Thymus (tissue), 11 donors: ENCODE measurements around the gene NOTCH2. TPM values are rescaled to one million over a fixed set of nuclear protein-coding genes. Genes with fewer than 3 reads are reported as not detected.
"Not testable (repeated sequence)": the region's sequence is repeated elsewhere in the genome, so short reads cannot be mapped to it uniquely, and the experiment has no call there.

ENCODE experiments used
- DNase-seq, 9 donors: peaks; one replicate each; pipeline ENCODE4 v3.0.0-alpha.2; 2013; ENCODE audit warnings: low spot score in 9 of 9, low read depth in 6 of 9, missing footprints in 1 of 9
- H3K27ac ChIP-seq, 2 donors: one replicate each; pipeline ENCODE4 v1.5.1; 2013; ENCODE audit warnings: control low read depth in 1 of 2, low read depth in 1 of 2, low read length in 1 of 2, mild to moderate bottlenecking in 1 of 2, moderate library complexity in 1 of 2
- H3K27me3 ChIP-seq, 2 donors: one replicate each; pipeline ENCODE4 v1.5.1; 2013; ENCODE audit warnings: low read length in 1 of 2; ENCODE audit not compliant: control insufficient read depth in 2 of 2, insufficient read depth in 1 of 2
- H3K36me3 ChIP-seq, 2 donors: one replicate each; pipeline ENCODE4 v1.5.1; 2013; ENCODE audit warnings: low read length in 1 of 2, mild to moderate bottlenecking in 1 of 2, moderate library complexity in 1 of 2; ENCODE audit not compliant: control insufficient read depth in 2 of 2, insufficient read depth in 2 of 2
- H3K4me1 ChIP-seq, 2 donors: one replicate each; pipeline ENCODE4 v1.5.1; 2013; ENCODE audit warnings: low read length in 2 of 2; ENCODE audit not compliant: control insufficient read depth in 2 of 2, insufficient read depth in 2 of 2
- H3K4me3 ChIP-seq, 2 donors: one replicate each; pipeline ENCODE4 v1.5.1; 2013; ENCODE audit warnings: low read length in 2 of 2, control low read depth in 1 of 2, mild to moderate bottlenecking in 1 of 2
- H3K9me3 ChIP-seq, 2 donors: one replicate each; pipeline ENCODE4 v1.5.1; 2013; ENCODE audit warnings: low read length in 1 of 2, mild to moderate bottlenecking in 1 of 2; ENCODE audit not compliant: control insufficient read depth in 2 of 2, insufficient read depth in 1 of 2
- WGBS: extraction: QIAGEN DNeasy Blood & Tissue Kit; methylation state at CpG from one replicate; pipeline ENCODE4 v1.1.7; 2013; 5-methylcytosine and 5-hydroxymethylcytosine counted together
- polyA plus RNA-seq: library from polyadenylated mRNA; stranded (reverse); fragments of 200-250 nt; gene quantifications from one replicate; pipeline ENCODE4 v1.2.3, GENCODE V29; 2013
- total RNA-seq: library from RNA; stranded (reverse); fragments of 120-200 nt; gene quantifications from one replicate; pipeline ENCODE4 v1.2.4, GENCODE V29; 2013
- donor health status: healthy.

Gene NOTCH2
- total and polyA plus RNA-seq, 2 donors = 13.0 to 23.5 TPM

DNA sequence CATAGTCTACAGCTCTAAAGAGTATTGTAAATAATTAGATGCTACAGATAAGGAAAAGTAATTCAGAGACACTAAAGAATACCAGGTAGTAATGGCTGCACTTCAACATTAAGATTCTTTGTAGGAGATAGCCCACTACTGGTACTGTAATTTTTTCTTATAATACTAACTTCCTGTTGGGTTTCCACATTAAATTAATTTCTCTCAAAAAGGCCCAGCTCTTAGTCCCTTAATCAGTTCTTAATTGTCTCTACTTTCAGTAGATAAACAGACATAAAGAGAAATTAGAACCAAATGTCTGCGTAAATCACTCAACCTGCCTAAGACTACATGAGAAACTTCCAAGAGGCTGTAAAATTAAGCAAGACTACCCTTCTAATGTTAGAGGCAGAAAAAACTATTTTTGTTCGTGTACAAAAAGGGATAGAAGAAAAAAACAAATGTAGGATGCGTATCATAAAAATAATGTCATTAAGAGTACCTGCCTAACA is 83.4 kb downstream of the NOTCH2 start:
- no peak overlapping the region for H3K4me3 ChIP-seq
- H3K36me3 ChIP-seq = peaks cover 0 to 6% of the 10 kb centered on the region in 2 donors
- no peaks in the 10 kb centered on the region for H3K9me3 ChIP-seq
- no peak for DNase-seq
- H3K4me1 ChIP-seq = peaks cover 14 to 15% of the 10 kb centered on the region in 2 donors
- H3K27ac ChIP-seq = no peak overlapping the region
- WGBS = 78% methylated on average over 3 of the region's 3 CpGs
- H3K27me3 ChIP-seq = no peaks in the 10 kb centered on the region

DNA sequence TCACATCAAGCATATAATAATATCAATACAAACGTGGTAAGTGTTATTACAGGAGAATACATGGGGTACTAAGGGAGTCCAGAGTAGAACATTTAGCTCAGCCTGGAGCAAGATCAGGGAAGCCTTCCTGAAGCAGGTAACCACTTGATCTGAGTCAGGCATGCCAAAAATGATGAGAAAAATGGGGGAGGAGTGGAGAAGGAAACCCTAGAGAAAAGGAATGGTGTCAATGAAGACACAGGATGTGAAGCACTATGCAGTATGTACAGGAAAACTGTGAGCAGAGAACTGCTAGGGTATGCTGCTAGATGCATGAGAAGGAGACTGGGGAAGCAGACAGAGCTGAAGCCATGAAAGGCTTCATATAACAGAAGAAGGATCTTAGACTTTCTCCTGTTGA is 84.7 kb downstream of the NOTCH2 start:
- WGBS = 89% methylated on average over 1 of the region's 1 CpG
- Histone ChIP-seq H3K27me3 (no peaks in the 10 kb centered on the region), H3K9me3 (no peaks in the 10 kb centered on the region), H3K4me3 (no peak overlapping the region), H3K4me1 (peaks cover 14 to 15% of the 10 kb centered on the region in 2 donors), H3K27ac (no peak overlapping the region), H3K36me3 (peaks cover 0 to 6% of the 10 kb centered on the region in 2 donors)
- no peak for DNase-seq

DNA sequence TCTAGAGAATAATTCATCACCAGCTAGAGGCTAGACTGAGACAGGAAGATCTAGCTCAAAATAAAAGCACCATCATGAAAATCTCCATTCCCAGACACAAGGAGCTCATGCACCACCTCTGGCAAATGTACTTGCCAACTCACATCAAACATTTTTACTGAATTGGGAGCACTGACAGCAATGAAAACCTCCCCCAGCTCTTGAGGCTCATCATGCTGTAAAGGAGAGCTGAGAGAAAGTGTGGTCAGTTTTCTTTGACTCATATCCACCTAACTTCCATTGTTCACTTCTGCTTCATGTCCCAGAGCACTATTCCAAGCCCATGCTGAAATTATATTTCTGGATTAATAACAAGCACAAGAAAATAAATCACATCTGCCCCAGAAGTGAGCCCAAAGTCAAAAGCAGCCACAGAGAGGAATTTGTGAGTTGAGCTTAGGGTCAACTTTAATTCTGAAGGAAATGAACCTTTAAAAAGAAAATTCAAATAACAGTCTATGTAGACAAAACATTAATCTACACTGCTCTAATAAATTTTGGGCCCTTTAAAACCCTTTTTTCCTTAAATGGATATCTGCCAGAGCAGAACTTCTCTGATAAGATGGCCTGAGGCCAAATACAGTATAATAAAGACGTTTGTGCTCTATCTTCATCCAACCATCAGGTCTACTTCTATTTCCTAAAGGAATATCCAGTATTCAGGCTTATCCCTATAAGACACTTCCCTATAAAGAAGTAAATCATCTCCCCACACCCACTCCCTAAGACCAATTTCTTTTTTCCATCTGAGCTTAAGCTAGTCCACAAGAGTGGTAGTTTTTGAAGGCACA is 87.3 kb downstream of the NOTCH2 start:
- Histone ChIP-seq H3K9me3 (no peaks in the 10 kb centered on the region), H3K27me3 (no peaks in the 10 kb centered on the region), H3K36me3 (peaks cover 0 to 6% of the 10 kb centered on the region in 2 donors), H3K27ac (no peak overlapping the region), H3K4me3 (no peak overlapping the region), H3K4me1 (peaks cover 5 to 7% of the 10 kb centered on the region in 2 donors)
- no peak for DNase-seq
- 91% methylated on average over 1 of the region's 1 CpG for WGBS

DNA sequence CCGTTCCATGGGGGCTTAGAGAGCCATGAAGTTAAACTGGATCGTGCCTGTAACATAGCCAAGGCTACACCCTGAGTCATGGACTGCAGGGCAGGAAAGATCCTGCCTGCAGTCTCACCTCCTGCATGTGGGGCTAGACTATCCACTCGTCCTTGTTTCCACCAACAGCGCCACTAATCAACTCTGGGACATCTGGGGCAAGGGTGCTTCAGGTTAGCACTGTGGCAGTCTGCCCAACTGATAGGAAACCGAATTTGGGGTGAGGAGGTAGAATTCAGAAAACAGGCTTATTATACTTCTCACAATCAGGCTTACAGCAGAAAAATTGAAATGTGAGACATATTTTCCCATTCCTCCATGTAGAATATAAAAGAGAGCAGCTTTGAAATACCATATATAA is 88.0 kb downstream of the NOTCH2 start:
- Histone ChIP-seq H3K4me3 (no peak overlapping the region), H3K9me3 (no peaks in the 10 kb centered on the region), H3K36me3 (peaks cover 0 to 1% of the 10 kb centered on the region in 2 donors), H3K4me1 (no peaks in the 10 kb centered on the region), H3K27ac (no peak overlapping the region), H3K27me3 (no peaks in the 10 kb centered on the region)
- no peak for DNase-seq
- WGBS = 98% methylated on average over 5 of the region's 5 CpGs

- Histone ChIP-seq H3K4me1 (no peaks in the 10 kb centered on the region), H3K9me3 (no peaks in the 10 kb centered on the region), H3K36me3 (peaks cover 0 to 3% of the 10 kb centered on the region in 2 donors), H3K4me3 (no peak overlapping the region), H3K27ac (no peak overlapping the region), H3K27me3 (no peaks in the 10 kb centered on the region)
- WGBS = 95% methylated on average over 4 of the region's 4 CpGs
- no peak for DNase-seq
These were observed 91.4 kb downstream of the NOTCH2 start for GRCh38 chr1:119978018-119978505.

- H3K36me3 ChIP-seq, H3K9me3 ChIP-seq, H3K27me3 ChIP-seq, H3K4me3 ChIP-seq, H3K4me1 ChIP-seq, DNase-seq, H3K27ac ChIP-seq: not testable (repeated sequence)
- 92% methylated on average over 8 of the region's 8 CpGs for WGBS
These were observed 92.2 kb downstream of the NOTCH2 start for GRCh38 chr1:119977113-119977736.

DNA sequence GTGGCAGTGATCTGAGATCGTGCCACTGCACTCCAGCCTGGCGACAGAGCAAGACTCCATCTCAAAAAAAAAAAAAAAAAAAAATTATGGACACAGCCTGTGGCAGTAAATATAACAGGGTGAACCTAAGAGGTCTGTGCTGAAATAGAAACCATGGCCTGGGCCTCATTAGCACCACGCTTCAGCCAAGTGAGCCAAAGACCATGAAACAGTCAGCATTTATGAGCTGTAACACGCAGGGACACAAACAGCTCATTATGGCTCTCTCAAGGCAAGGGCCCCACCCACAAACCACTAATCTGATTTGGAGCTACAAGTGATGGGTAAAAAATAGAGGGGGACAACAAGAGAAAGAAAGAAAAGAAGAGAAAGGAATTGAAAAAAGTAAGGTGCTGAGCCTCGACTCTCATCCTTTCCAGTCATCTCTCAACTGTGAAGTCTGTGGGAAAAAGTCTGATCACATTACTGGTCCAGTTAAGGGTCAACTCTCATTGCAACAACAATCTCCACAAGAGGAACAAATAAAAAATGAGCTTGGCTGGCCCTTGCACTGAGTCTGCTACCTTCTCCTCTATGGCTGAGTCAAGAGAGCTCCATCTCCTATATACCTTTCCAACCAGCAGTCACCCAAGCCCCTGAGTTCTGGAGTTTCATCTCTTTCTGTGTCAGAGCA is 93.7 kb downstream of the NOTCH2 start:
- H3K27me3 ChIP-seq, H3K9me3 ChIP-seq, H3K4me3 ChIP-seq, DNase-seq, H3K36me3 ChIP-seq, H3K27ac ChIP-seq, H3K4me1 ChIP-seq: not testable (repeated sequence)
- WGBS = 97% methylated on average over 5 of the region's 5 CpGs

DNA sequence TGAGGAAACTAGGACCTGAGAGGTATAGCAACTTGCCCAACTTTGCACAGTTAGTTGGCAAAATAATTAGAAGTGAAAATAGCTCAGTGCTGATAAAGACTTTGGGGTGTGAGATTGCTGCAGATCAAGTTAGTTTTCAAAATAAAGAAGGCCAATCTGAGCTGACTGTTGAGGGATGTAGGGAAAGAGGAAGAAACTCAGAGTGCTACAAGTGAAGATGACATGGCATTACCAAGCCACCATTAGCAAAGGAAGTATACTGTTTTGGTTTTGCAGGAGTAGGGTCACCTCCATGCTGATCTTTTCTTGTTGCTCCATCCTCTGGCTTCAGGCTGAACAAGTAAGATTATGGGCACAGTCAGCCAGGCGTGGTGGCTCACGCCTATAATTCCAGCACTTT is 94.5 kb downstream of the NOTCH2 start:
- no peaks in the 10 kb centered on the region for H3K9me3 ChIP-seq
- H3K36me3 ChIP-seq = peaks cover 3 to 9% of the 10 kb centered on the region in 2 donors
- over 99% methylated on average over 2 of the region's 2 CpGs for WGBS
- H3K27me3 ChIP-seq = no peaks in the 10 kb centered on the region
- H3K4me1 ChIP-seq = no peaks in the 10 kb centered on the region
- no peak overlapping the region for H3K27ac ChIP-seq
- no peak overlapping the region for H3K4me3 ChIP-seq
- DNase-seq = no peak

GRCh38 chr1:119974013-119974412 is 95.4 kb downstream of the NOTCH2 start:
- no peak for DNase-seq
- Histone ChIP-seq H3K27ac (no peak overlapping the region), H3K27me3 (no peaks in the 10 kb centered on the region), H3K9me3 (no peaks in the 10 kb centered on the region), H3K4me1 (no peaks in the 10 kb centered on the region), H3K36me3 (peaks cover 9% of the 10 kb centered on the region in 2 donors), H3K4me3 (no peak overlapping the region)
